NCI-H345 treated with DMSO at 0.1 percent for 48 hours (cell line): ENCODE results near the gene TOMM7.
"Not testable (repeated sequence)": the region's sequence is repeated elsewhere in the genome, so short reads cannot be mapped to it uniquely, and the experiment has no call there.

Source experiments
- DNase-seq: peaks from one replicate; lab custom pipeline; 2025; ENCODE audit not compliant: unreplicated experiment; lab: John Stamatoyannopoulos, UW

TOMM7 gene

DNA sequence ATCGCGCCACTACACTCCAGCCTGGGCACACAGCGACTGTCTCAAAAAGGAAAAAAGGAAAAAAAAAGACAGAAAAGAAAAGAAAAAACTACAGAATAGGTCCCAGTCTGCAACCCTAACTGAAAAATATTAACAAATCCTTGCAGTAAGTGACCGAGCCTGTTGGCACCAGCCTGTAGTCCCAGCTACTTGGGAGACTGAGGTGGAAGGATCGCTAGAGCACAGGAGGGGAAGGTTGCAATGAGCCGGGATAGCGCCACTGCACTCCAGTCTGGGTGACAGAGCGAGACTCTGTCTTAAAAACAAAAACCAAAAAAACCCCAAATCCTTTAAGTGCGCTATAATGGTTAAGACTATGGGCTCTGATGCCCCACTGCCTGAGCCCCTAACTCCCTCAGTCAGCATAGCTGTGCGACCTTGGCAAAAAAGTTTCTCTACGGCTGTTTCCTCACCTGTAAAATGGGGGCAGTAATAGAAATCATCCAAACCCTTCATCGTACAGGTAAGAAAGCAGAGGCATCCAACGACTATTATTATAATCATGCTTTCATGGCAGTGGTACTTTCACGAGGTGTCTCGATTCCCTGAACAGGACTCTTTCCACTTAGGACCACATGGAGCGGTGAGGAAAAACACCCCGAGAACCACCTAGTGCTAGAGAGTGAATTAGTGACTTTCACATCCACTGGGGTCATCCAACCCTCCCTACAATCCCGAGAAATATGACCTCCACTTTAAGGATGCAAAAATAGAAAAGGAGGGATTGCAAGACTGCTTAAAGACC lies 755 bp downstream of the TOMM7 start:
- DNase-seq = no peak

DNA sequence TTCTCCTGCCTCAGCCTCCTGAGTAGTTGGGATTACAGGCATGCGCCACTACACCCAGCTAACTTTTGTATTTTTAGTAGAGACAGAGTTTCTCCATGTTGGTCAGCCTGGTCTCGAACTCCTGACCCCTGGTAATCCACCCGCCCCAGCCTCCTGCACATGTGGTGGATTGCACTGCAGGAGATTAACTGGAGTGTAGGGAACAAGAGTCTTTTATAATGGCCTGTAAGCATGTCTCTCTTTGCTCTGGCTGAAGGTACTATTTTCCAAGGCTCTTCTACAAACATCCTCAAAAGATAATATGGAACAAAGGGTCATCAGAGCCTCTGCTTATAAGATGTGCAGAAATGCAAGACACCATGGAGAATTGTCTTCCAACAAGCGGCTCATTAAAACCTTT lies 3.2 kb downstream of the TOMM7 start:
- no peak for DNase-seq

GRCh38 chr7:22814261-22815208 lies 8.1 kb downstream of the TOMM7 start:
- no peak for DNase-seq

DNA sequence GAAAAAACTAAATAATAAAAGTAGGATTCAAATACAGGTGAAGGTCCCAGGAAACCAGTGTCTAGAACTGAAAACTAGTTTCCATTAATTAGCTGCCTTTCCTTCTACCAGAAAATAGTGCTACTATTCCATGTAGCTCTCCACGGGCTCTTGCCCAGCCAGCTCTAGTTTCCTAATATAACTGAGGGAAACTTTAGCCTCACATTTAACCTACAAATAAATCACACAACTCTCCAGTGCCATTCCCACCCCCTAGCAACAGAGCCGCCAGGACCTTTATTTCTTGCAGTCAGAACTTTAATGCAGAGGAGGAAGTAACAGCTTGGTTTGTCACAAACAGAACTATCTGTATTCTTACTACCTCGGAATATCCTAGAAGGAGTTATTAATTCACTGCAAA lies 10.3 kb downstream of the TOMM7 start:
- DNase-seq = no peak

- DNase-seq = no peak
Measured at GRCh38 chr7:22811746-22812280, 10.8 kb downstream of the TOMM7 start.

DNA sequence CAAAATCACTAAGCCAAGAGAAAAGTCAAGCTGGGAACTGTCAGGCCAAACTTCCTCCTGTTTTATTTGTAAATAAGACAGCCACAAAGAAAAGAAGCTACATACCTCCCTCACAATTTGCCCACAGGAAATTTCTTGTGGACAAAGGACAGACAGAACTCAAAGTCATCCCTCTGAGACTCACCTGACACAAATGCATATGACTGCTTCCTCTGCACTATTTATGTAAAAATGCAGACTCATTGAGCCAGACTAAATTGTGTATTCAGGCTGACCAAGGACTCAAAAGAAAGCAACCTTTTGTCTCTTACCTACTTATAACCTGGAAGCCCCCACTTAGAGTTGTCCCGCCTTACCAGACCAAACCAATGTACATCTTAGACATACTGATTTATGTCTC lies 11.8 kb downstream of the TOMM7 start:
- no peak for DNase-seq

GRCh38 chr7:22809902-22810642 lies 12.6 kb downstream of the TOMM7 start:
- DNase-seq = no peak

DNA sequence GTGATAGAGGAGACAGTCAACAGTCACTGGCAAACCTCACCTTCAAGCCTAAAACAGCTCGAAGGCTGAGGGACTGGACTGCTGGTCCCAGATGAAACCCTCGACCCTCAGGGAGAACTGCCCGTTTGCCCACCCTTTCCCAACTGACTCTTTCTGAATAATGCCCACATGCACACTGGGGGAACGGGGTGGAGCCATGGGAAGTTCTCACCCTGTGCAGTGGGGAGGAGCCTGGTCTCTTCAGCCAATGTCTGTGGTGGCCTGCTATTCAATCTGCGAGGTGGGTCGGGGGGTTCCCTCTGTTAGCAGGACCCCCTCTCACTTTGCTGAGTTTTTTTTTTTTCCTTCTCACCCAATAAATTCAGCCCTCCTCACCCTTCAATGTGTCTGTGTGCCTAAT lies 14.5 kb downstream of the TOMM7 start:
- no peak for DNase-seq

DNA sequence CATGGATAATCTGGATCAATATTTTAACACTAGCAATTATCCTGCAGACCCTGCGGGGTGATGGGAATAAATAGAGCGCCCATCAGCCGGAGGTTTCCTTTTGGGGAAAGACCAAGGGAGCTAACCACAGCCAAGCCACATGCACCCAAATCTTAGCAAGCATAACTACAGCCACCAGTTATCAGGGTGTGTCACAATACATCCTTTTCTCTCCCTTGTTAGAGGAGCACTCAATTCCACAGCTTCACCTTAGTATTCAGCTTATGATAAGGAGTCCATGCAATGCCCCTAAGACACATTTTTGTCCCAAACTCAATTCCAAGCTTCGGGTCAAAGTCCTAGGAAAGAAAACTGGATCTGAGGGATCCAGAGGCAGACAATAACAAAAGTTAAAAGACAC lies 15.9 kb downstream of the TOMM7 start:
- DNase-seq = no peak

- no peak for DNase-seq
Measured at GRCh38 chr7:22805227-22805626, 17.4 kb downstream of the TOMM7 start.

- DNase-seq = not testable (repeated sequence)
Measured at GRCh38 chr7:22802831-22803230, 19.8 kb downstream of the TOMM7 start.

GRCh38 chr7:22802426-22802825 lies 20.2 kb downstream of the TOMM7 start:
- DNase-seq = no peak

GRCh38 chr7:22801912-22802311 lies 20.7 kb downstream of the TOMM7 start:
- no peak for DNase-seq

DNA sequence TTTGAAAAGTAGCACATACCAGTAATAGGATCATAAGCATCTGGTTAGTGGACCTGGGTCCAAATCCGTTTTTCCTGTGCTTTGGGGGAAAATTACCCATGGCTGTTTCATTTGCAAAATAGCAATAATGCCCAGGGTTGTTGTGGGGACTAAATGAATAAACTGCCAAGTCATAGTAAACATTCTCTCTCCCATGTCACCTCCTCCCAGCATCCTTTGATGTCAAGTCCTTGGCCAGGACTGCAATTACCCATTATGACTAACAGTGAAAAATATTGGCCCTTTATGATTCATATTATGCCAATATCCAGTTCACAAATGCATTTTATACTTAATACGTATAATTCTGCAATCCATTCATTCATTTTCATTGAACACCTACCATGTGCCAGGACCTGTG lies 23.0 kb downstream of the TOMM7 start:
- DNase-seq = no peak

DNA sequence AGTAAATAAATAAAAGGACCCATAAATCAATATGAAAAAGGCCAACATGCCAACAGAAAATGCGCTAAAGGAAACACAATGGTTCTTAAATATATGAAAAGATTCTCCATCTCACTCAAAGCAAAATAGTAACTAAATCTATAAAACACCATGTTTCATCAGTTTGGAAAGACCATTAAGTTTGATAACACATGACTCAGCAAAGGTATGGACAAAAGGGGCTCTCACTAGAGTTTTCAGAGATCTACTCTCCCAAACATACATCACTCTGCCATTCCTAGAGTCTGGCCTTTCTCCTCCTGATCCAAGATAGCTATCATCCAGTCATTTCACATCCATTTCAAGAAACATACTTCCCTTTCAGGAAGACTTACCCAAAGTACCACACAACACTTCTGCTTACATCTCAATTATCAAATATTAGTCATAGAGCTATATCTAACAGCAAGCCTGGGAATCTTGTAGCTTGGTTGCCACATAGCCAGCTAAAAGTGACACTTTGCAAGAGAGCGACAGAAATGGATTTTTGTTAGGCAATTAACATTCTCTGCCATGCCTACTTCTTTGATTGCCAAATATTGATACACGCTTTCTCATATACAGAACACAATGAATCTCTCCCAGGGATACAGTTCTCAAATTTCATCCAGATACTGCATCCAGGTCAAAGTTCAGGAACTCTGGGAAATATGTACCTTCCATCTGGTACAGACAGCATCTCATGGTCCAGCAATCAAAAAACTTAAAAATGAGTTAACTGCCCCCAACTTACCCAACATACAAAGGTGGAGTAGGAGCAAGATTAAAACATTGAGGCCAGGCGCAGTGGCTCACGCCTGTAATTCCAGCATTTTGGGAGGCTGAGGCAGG lies 28.8 kb downstream of the TOMM7 start:
- DNase-seq = no peak

- no peak for DNase-seq
Measured at GRCh38 chr7:22791204-22792158, 31.2 kb downstream of the TOMM7 start.

- DNase-seq = not testable (repeated sequence)
Measured at GRCh38 chr7:22790640-22791039, 32.0 kb downstream of the TOMM7 start.

DNA sequence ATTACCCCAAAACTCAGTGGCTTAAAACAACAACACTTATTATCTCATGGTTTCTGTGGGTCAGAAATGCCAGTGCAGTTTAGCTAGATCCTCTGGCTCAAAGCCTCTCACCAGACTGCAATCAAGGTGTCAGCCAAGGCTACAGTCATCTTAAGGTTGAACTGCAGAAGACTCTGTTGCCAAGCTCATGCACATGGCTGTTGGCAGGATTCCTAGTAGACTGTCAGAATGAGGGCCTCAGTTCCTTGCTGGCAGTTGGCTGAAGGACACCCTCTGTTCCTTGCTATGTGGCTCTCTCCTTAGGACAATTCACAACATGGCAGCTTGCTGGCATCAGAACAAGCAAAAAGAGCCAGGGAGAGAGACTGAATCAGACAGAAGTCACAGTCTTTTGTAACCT lies 34.7 kb downstream of the TOMM7 start:
- no peak for DNase-seq

DNA sequence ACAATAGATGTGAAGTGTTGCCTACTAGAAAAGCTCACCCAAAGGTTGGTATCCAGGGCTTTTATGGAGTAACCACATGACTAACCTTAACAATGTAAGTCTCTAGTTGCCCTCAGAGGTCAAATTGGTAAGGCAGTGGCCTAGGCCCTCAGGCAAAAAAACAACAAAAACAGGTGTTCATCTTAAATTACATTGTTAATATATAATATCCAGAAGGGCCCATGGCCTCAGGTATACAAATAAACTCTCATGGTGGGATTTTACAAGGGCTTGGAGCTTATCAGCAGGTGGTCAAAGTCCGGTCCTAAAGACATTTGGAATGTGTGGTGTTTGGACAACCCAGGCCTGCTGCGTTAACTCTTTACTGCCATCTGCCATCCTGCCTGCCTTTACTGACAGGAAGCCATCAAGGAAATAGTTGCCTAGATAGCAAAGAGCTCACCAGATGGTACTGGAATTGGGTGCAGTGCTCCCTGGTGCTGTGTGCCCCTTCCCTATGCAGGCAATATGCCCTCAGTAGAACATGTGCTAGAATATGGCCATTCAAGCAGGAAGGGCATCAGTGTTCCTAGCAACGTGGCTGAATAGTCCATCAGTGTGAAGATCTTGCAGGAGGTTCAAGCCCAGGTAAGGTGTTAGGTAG lies 36.2 kb downstream of the TOMM7 start:
- no peak for DNase-seq
